Stimulated activated CD4-positive, alpha-beta T cell treated with anti-CD3 and anti-CD28 coated beads, Interleukin-1b, Interleukin-23, amount 100 ng/mL, for 24 hours (primary cell): Measurements from ENCODE around the gene COLGALT1.
"Not testable (repeated sequence)": the region's sequence is repeated elsewhere in the genome, so short reads cannot be mapped to it uniquely, and the experiment has no call there.

Source experiments
- DNase-seq, 4 experiments: peaks; one replicate each; pipeline ENCODE4 v3.0.0-alpha.2; 2020; ENCODE audit warnings: low read depth in 4 of 4, low spot score in 1 of 4

COLGALT1 gene

DNA sequence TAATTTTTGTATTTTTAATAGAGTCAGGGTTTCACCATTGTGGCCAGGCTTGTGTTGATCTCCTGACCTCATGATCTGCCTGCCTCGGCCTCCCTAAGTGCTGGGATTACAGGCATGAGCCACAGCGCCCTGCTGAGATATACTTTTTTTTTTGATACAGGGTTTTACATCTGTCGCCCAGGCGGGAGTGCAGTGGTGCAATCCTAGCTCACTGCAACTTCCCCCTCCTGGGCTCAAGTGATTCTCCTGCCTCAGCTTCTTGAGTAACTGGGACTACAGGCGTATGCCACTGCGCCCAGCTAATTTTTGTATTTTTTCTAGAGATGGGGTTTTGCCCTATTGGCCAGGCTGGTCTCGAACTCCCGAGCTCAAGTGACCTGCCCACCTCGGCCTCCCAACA, 2.0 kb downstream of the COLGALT1 start:
- no peak for DNase-seq

DNA sequence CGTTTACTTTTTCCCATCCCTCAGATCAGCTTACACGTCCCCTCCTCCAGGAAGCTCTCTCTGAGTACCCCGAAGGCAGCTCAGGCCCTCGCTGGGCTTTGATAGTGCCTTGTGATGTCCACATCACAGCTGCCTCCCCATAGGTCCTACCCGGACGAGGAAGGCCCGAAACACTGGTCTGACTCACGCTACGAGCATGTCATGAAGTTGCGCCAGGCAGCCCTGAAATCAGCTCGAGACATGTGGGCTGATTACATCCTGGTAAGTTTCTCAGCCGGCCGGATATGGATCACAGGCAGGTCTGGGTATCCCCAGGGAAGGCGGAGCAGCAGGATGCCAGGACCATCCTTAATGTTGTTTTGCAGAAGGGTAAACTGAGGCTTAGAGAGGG, 4.8 kb downstream of the COLGALT1 start:
- no peak for DNase-seq

DNA sequence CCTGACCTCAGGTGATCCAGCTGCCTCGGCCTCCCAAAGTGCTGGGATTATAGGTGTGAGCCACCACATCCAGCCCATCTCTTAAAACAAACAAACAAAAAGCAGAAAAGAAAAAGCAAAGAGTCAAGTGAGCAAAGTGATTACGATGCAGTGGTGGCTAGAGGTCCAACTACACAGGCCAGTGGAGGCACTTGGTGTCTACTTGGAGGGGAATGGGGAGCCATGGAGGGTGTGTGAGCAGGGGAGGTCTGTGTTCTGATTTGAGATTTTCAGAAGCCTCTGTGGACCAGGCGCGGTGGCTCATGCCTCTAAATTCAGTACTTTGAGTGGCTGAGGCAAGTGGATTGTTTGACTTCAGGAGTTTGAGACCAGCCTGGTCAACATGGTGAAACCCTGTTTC, 6.6 kb downstream of the COLGALT1 start:
- DNase-seq, result no peak

DNA sequence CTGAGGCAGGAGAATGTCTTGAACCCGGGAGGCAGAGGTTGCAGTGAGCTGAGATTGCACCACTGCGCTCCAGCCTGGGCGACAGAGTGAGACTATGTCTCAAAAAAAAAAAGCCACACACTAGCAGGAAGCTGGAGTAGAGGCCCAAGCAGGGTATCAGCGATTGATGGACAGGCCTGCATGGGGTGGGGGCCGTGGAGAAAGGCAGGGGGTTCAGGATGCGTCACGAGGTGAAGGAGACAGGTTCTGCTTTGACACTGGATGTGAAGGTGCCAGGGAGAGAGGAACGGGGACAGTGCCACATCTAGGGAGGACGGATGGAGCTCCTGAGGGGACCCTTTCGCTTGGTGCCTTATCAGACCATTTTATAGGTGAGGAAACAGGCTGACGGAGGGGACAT, 7.1 kb downstream of the COLGALT1 start:
- DNase-seq, result no peak

DNA sequence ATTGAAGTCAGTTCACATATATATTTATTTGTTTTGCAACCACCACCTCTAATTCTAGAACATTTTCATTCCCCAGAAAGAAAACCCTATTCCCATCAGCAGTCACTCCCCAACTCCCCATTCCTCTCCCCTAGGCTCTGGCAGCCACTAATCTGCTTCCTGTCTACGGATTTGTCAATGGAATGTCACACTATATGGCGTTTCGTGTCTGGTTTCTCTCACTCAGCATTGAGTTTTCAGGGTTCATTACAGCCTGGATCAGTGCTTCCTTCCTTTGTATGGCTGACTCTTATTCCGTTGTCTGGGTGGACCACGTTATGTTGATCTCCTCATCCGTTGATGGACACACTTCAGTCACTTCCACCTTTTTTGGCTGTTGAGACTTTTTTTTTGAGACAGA, 9.3 kb downstream of the COLGALT1 start:
- no peak for DNase-seq

DNA sequence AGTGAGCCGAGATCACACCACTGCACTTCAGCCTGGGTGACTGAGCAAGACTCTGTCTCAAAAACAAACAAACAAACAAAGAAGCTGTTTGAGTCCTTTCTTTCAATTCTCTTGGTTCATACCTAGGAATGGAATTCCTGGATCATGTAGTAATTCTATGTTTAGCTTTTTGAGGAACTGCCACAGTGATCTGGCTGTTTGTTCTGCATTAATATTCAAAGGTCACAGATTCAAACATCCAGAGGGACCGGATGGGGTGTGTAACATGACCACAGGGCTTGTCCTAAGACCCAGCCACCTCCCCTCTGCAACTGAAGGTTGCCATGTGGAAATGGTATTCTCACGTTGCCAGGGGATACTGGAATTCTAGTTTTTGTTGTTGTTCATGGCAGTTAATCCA, 10.2 kb downstream of the COLGALT1 start:
- no peak for DNase-seq

DNA sequence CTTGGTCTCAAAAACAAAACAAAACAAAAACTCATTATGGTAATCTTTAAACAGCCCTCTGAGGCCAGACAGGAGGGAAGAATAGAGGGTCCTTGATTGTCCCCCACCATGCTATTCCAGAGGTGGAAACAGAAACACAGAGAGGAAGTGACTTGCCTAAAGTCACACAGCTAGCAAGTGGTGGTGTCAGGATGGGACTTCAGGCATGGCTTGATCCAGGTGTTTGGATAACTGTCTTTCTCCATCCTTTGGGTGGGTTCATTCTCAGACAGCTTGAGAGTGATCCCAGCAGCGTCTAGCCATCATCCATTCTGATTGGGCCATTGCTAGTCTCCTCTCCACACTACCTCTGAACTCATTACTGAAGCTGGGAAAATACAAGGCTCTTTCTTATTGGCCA, 12.5 kb downstream of the COLGALT1 start:
- DNase-seq, result no peak

DNA sequence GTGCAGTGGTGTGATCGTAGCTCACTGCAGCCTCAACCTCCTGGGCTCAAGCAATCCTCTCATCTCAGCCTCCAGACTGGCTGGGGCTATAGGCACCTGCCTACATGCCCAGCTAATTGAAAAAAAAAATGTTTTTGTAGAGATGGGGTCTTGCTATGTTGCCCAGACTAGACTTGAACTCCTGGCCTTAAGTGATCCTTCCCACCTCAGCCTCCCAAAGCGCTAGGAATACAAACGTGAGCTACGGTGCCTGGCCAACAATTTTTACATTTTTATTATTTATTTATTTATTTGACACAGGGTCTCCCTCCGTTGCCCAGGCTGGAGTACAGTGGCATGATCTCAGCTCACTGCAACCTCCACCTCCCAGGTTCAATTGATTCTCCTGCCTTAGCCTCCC, 14.8 kb downstream of the COLGALT1 start:
- DNase-seq, result not testable (repeated sequence)

DNA sequence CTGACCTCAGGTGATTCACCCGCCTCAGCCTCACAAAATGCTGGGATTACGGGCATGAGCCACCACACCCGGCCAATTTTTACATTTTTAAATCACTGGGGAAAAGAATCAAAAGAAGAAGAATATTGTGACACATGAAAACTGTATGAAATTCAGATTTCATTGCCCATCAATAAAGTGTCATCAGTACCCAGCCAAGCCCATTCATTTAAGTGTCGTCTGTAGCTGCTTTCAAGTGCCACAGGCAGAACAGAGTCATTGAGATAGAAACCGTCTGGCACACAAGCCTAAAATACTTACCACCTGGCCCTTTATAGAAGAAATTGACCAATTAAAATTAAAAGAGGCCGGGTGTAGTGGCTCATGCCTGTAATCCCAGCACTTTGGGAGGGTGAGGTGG, 15.3 kb downstream of the COLGALT1 start:
- no peak for DNase-seq

DNA sequence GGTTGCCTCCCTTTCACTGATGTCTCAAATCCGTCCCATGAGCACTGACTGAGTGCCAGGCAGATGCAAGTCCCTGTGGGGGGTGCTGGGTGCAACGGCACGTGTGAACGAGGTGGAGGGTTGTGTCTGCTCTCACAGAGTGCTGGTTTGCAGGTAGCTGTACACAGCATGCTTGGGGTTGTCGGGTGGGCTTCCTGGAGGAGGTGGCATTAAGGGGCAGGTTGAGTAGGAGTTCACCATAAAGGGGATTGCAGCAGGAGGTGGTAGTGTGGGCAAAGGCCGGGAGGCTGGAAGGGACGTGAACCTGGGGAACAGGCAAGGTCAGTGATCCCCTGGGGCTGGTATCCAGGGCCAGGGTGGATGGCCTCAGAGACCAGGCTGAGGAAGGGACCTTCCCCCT, 17.2 kb downstream of the COLGALT1 start:
- DNase-seq, result no peak

DNA sequence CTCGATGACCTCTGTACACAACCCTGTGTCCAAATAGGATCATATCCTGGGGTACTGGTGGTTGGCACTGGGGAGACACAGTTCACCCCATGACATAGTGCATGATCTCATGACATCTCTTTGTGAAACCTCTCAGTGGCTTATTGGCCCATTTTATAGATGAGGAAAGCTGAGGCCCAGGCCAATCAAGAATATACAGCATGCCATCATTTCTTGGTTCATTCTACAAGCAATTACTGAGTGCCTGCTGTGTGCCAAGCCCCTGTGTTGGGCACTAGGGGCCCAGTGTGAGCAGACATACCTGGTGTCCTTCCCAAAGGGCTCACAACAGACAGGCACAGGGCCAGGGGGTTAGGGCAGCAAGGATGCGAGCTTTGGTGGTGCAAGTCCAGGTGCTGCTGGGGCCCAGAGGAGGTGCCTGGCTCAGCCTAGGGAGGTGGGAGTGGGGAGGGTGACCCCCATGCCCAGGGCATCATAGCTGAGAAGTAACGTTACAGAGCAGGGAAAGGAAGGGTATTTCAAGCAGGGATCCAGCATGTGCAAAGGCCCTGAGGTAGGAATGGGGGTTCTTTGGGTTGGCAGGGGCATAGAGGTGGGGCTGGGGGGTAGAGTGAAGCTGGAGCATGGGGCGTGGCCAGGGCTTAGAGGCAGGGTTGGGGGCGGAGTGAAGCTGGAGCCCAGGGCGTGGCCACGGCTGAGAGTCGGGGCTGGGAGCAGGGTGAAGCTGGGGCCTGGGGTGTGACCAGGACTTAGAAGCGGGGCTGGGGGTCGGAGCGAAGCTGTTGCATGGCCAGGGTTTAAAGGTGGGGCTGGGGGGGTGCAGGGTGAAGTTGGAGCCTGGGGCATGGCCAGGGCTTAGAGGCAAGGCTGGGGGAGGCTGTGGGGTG, 20.7 kb downstream of the COLGALT1 start:
- DNase-seq, result no peak

DNA sequence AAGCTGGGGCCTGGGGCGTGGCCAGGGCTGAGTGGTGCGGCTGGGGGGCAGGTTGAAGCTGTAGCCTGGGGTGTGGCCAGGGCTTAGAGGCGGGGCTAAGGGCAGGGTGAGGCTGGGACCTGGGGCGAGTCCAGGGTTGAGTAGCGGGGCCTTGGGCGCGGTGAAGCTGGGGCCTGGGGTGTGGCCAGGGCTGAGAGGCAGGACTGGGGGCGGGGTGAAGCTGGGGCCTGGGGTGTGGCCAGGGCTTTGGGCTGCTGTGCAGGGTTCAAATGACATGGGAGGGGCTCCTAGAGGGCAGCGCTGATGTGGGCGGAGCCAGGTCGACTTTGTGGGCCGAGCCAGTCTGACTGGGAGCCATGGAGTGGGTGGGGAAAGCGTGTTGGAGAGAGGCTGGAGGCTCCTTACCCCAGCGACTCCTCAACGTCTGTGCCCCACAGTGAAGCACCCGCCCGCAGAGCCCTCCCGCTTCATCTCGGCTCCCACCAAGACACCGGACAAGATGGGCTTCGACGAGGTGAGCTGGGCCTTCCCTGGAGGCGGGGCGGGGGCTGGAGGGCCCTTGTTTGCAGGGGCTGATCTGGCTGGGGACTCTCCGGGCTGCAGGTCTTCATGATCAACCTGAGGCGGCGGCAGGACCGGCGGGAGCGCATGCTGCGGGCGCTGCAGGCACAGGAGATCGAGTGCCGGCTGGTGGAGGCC, 21.5 kb downstream of the COLGALT1 start:
- peak in 1 of 4 experiments; percentile 38 for DNase-seq

DNA sequence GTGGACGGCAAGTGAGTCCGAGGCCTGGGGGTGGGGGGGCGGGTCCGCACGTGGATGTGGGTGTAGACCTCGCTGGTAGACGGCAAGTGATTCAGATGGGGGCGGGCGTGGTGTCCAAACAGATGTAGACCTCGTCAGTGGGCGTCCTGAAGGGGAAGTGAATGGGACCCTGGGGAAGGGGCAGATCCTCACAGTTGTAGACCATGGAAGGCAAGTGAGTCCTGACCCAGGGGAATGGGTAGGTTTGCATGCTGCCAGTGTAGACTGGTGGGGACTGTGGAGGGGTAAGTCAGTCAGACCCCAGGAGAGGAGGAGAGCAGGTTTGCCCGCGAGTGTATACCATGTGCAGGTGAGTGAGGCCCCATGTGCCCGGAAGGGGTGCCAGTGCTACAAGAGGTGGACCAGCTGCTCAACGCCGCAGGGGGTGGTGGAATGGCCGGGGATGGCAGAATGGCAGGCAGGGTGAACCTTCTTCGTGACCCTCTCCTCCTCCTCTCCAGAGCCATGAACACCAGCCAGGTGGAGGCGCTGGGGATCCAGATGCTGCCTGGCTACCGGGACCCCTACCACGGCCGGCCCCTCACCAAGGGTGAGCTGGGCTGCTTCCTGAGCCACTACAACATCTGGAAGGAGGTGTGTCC, 22.1 kb downstream of the COLGALT1 start:
- DNase-seq, result no peak

DNA sequence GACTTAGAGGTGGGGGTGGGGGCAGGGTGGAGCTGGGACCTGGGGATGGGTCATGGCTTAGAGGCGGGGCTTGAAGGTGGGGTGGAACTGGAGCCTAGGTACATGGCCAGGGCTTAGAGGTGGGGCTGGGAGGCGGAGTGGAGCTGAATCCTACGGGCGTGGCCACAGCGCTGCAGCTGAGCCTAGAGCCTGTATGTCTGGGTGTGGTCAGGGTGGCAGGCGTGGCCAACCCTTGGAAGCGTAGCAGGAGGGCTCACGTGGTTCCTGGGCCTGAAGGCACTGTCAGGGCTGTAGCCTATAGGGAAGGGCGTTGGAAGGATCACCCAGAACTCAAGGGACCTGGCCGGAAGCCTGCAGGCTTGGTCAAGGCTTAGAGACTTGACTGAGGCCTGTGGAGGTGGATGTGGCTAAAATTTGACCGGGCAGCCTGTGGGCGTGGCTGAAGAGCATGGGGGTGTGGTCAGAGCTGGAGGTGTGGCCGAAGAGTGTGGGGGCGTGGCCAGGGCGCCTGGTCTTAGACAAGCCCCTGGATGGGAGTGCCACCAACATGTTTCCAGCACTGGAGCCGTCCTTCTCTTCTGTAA, 24.3 kb downstream of the COLGALT1 start:
- DNase-seq, result peak in 1 of 4 experiments; percentile 23

DNA sequence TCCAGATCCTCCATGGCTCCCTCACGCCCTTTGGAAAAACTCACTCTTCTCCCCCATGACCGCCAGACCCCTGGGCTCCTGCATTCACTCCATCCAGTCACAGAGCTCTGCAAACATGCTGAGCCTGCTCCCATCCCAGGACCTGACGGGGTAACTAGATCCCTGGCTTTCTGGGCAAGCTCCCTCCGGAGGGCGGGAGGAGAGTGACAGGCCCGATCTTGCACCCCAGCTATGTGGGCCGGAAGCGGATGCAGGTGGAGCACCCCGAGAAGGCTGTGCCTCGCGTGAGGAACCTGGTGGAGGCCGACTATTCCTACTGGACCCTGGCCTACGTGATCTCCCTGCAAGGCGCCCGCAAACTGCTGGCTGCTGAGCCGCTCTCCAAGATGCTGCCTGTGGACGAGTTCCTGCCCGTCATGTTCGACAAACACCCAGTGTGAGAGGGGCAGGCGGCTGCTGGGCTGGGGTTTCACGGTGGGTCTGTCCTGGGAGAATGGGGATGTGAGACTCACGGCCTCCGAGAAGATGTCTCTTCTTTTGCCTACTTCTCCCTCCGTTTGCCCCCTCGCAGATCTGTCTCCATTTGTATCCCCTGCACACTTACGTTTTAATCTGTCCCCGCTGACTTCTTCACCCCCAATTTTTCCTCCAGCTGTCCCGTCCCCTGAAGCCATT, 25.2 kb downstream of the COLGALT1 start:
- DNase-seq, result no peak

DNA sequence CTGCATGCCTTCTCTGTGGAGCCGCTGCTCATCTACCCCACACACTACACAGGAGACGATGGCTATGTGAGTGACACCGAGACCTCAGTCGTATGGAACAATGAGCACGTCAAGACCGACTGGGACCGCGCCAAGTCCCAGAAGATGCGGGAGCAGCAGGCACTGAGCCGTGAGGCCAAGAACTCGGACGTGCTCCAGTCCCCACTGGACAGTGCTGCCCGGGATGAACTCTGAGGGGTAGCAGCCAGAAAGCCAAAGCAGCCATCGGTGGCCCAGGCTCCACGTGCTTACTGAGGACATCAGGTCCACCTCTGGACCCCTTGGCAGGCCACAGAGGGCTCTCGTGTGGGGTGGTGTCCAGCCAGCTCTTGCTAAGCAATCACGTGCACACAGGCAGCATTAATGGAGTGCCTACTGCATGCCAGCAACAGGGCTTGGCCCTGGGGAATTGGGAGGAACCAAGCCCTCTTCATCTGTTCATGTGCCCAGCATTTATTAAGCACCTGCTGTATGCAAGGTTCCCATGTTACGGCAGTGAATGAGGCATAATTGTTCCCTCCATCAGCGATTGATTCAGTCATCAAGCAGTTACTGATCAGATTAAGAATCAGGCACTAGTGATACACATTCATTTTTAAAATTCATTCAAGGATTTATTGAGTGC, 25.9 kb downstream of the COLGALT1 start:
- DNase-seq, result no peak

DNA sequence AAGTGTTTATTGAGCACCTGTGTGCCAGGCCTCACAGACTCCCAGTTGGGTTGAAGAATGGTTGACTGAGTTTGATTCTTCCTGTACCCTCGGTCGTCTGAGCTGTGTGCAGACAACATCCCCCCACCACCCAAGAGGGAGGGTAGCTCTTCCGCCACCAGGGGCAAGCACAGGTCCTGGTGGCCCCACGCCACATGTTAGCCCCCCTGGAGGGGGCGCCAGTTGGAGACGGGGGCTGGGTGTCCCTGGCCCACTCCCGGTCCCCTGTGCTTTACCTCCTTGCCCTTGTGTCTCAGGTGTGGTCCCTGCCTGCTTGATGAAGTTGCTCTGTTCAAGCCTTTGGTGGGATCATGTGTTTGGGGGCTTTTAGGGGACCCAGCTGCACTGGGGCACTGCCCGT, 27.2 kb downstream of the COLGALT1 start:
- DNase-seq, result no peak

DNA sequence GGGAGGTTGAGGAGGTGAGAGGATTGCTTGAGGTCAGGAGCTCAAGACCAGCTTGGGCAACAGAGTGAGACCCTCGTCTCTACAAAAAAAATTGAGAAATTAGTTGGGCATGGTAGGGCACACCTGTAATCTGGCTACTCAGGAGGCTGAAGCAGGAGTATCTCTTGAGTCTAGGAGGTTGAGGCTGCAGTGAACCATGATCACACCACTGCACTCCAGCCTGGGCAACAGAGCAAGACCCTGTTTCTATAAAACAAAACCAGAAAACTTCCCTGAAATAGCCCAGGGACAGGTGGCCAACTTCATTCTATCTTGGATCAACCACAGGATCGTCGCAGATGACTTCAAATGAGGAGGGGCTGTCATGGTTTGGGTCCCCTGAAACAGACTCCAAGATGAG, 28.7 kb downstream of the COLGALT1 start:
- no peak for DNase-seq

DNA sequence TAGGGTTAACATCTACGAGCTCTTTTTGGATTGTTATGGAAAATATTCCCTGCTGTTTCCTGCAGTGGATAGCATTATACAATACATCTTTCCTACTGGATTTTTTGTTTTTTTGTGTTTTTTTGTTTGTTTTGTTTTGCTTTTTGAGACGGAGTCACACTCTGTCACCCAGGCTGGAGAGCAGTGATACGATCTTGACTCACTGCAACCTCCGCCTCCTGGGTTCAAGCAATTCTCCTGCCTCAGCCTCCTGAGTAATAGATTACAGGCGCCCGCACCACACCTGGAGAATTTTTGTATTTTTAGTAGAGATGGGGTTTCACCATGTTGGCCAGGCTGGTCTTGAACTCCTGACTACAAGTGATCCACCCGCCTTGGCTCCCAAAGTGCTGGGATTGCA, 29.9 kb downstream of the COLGALT1 start:
- not testable (repeated sequence) for DNase-seq

DNA sequence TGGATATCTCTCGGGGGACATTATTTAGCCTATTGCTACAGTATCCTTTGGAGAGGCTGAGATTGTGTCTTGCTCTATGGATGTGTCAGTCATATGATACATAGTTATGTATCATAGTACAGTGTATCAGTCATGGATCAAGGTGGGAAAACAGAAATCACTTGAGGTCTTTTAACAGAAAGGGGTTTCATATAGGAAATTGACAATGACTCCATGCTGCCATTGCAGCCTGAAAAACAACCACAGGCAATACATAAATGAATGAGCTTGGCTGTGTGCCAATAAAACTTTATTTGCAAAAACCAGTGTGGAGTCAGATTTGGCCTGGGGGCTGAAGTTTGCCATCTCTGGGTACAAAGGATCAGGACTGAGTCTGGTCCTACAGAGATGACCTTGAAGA, 35.4 kb downstream of the COLGALT1 start:
- no peak for DNase-seq

DNA sequence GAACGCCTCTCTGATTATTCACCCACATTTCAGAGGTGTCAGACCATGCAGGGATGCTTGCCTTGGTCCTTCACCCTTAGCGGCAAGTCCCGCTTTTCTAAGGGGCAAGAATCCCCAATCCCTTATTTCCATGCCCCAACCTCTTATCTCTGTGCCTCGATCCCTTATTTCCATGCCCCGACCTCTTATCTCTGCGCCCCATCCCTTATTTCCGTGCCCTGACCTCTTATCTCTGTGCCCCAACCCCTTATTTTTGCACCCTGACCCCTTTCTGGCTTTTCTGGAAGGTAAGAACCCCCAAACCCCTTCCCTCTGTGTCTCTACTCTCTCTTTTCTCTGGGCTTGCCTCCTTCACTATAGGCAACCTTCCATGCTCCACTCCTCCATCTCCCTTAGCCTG, 38.8 kb downstream of the COLGALT1 start:
- DNase-seq, result not testable (repeated sequence)
